ENCODE measurements around the gene GDF9. TPM values are rescaled to one million over a fixed set of nuclear protein-coding genes. Genes with fewer than 3 reads are reported as not detected.

GDF9 gene, protein sequence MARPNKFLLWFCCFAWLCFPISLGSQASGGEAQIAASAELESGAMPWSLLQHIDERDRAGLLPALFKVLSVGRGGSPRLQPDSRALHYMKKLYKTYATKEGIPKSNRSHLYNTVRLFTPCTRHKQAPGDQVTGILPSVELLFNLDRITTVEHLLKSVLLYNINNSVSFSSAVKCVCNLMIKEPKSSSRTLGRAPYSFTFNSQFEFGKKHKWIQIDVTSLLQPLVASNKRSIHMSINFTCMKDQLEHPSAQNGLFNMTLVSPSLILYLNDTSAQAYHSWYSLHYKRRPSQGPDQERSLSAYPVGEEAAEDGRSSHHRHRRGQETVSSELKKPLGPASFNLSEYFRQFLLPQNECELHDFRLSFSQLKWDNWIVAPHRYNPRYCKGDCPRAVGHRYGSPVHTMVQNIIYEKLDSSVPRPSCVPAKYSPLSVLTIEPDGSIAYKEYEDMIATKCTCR
- under 1 TPM in 3 of 4 donors, not detected in 1; 0.23 to 0.37 (median 0.31) TPM for total RNA-seq

DNA sequence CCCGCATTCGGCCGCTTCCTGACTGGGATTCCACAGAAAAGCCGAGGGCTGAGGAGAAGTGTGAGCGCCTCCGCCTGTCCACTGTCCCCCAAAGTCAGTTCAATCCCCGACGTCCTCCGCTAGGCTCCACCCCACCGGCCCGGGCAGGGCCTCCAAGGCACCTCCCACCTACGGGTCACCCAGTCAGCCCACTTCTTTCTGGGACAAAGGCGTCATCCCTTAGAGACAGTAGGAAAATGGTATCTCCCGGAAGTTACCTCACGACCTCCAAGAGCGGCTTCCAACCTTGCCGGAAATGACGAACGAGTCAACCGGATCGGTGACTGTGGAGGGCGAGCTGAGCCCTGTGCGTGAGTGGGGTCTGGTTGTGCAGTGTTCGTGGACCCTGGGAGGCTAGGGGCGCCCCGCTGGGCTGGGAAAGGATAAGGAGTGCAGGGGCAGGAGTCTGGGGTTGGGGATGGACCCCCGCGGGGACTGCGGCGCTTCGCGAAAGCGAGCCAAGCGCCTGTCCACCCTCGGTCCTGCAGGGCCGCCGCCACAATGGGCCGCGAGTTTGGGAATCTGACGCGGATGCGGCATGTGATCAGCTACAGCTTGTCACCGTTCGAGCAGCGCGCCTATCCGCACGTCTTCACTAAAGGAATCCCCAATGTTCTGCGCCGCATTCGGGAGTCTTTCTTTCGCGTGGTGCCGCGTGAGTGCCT lies at the start of gene GDF9, which contains the start of gene UQCRQ:
TSS of gene GDF9 (minus strand) at position 128 of the 704 bp plus-strand sequence. CDS start 1,936 bp downstream, outside the sequence.
TSS of gene UQCRQ (plus strand) at position 301 of the 704 bp plus-strand sequence. CDS start at position 541, 240 bp downstream.
- H3K4me1 ChIP-seq, result peaks cover 4 to 24% (median 11%) of the 10 kb centered on the region in 3 donors
- peak within 1 kb of the TSS; percentile 80 to 95 (median 92) for H3K27ac ChIP-seq
- peaks cover 0 to 37% of the 10 kb centered on the region in 2 donors for H3K36me3 ChIP-seq
- H3K4me3 ChIP-seq, result peak within 1 kb of the TSS; percentile 71 to 86
- H3K9me3 ChIP-seq, result no peaks in the 10 kb centered on the region
- H3K27me3 ChIP-seq, result no peaks in the 10 kb centered on the region
- ATAC-seq, result peak; percentile 100
- TF ChIP-seq POLR2AphosphoS5 (IDR thresholded peaks at IDR 0.05), result peak; percentile 91
- peak; percentile 74 to 89 for TF ChIP-seq POLR2A (IDR thresholded peaks at IDR 0.05)
- TF ChIP-seq EP300 (IDR thresholded peaks at IDR 0.05), result no peak
- peak in 3 of 4 experiments; percentile 15 to 41 (median 30) for TF ChIP-seq CTCF (IDR thresholded peaks at IDR 0.05)
- WGBS, 2 donors (ENCODE audit: low coverage in 1 of 2), result 2% methylated on average over 8 of the region's 55 CpGs; no CpG with 5 or more reads in 1 of the 2 donors

- H3K27ac ChIP-seq, result no peak overlapping the region
- ATAC-seq, result no peak
- no peaks in the 10 kb centered on the region for H3K27me3 ChIP-seq
- no peaks in the 10 kb centered on the region for H3K4me1 ChIP-seq
- no peak overlapping the region for H3K4me3 ChIP-seq
- H3K9me3 ChIP-seq, result no peaks in the 10 kb centered on the region
- TF ChIP-seq EP300 (IDR thresholded peaks at IDR 0.05), result no peak
- peaks cover 0 to 53% of the 10 kb centered on the region in 2 donors for H3K36me3 ChIP-seq
- WGBS, 2 donors (ENCODE audit: low coverage in 1 of 2), result 60 to 89% methylated on average over 1 to 3 of the region's 5 CpGs
Observed at GRCh38 chr5:132915681-132916080, 49.4 kb upstream of the GDF9 start.

DNA sequence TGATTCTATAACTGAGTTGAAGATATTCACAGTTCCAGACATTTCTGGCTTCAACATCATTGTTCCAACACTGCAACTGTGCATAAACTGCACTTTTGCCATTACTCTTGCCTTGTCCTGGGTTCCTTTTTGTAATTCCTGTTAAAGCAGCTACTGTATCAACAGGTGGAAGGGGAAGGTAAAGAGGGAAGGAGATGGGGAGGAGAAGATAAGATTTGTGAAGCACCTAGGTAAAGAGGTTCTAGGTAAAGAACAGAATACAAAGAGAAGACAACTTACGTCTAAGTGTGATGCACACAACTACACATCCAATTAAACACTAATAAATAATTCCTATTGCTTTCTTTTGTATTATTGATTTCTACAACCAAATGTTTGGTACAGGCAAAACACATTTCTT lies 43.4 kb upstream of the GDF9 start:
- peaks cover 0 to 35% of the 10 kb centered on the region in 2 donors for H3K36me3 ChIP-seq
- 69 to 79% methylated on average over 1 of the region's 1 CpG for WGBS, 2 donors (ENCODE audit: low coverage in 1 of 2)
- no peak for ATAC-seq

DNA sequence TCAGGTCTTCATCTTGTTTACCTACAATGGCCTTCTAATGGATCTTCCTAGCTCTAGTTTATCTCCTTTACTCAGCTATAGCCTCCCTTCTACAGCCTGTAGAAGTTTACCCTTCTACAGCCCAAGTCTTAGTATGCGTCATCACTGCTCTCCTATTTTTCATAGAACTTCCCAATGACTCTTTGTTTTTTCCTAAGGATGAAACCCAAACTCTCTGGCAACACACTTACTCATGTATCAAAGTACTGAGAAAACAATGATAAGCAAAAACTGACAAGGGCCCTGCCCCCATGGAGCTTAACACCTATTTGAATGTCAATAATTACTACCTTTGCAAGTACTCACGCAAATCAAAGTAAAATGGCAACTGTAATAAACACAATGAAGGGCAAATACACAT lies 40.9 kb upstream of the GDF9 start:
- WGBS, 2 donors (ENCODE audit: low coverage in 1 of 2), result 100% methylated on average over 1 to 2 of the region's 2 CpGs
- ATAC-seq, result no peak
- no peak overlapping the region for H3K27ac ChIP-seq
- H3K4me3 ChIP-seq, result no peak overlapping the region
- H3K27me3 ChIP-seq, result no peaks in the 10 kb centered on the region
- H3K9me3 ChIP-seq, result no peaks in the 10 kb centered on the region
- peaks cover 0 to 26% of the 10 kb centered on the region in 2 donors for H3K36me3 ChIP-seq
- H3K4me1 ChIP-seq, result peaks cover 0 to 8% (median 0%) of the 10 kb centered on the region in 3 donors
- TF ChIP-seq POLR2AphosphoS5 (IDR thresholded peaks at IDR 0.05), result no peak
- no peak for TF ChIP-seq CTCF (IDR thresholded peaks at IDR 0.05)
- no peak for TF ChIP-seq POLR2A (IDR thresholded peaks at IDR 0.05)

More for the DNA sequence above, 43.4 kb upstream of the GDF9 start:
- TF ChIP-seq EP300 (IDR thresholded peaks at IDR 0.05), result no peak
- no peak for TF ChIP-seq POLR2AphosphoS5 (IDR thresholded peaks at IDR 0.05)
- TF ChIP-seq CTCF (IDR thresholded peaks at IDR 0.05), result no peak
- no peak for TF ChIP-seq POLR2A (IDR thresholded peaks at IDR 0.05)
- no peaks in the 10 kb centered on the region for H3K9me3 ChIP-seq
- H3K27me3 ChIP-seq, result no peaks in the 10 kb centered on the region
- H3K4me3 ChIP-seq, result no peak overlapping the region
- no peak overlapping the region for H3K27ac ChIP-seq
- H3K4me1 ChIP-seq, result peaks cover 0 to 8% (median 0%) of the 10 kb centered on the region in 3 donors

DNA sequence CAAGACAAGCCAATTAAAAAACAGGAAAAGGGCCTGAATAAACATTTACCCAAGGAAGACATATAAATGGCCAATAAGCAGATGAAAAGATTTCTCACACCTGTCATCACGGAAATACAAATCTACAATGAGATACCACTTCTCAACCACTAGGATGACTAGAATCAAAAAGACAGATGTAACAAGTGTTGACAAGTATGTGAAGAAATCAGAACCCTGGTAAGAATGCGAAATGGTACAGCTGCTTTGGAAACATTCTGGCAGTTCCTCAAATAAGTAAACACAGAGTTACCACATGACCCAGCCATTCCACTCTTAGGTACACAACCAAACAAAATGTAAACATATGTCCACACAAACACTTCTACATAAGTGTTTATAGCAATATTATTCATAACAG lies 39.7 kb upstream of the GDF9 start:
- Histone ChIP-seq H3K4me1 (peaks cover 0 to 8% (median 0%) of the 10 kb centered on the region in 3 donors), H3K27me3 (no peaks in the 10 kb centered on the region), H3K27ac (no peak overlapping the region), H3K36me3 (peaks cover 0 to 25% of the 10 kb centered on the region in 2 donors), H3K9me3 (no peaks in the 10 kb centered on the region), H3K4me3 (no peak overlapping the region)
- WGBS, 2 donors (ENCODE audit: low coverage in 1 of 2), result 75 to 88% methylated on average over 1 to 2 of the region's 2 CpGs
- TF ChIP-seq CTCF (IDR thresholded peaks at IDR 0.05), result no peak
- TF ChIP-seq EP300 (IDR thresholded peaks at IDR 0.05), result no peak
- no peak for TF ChIP-seq POLR2AphosphoS5 (IDR thresholded peaks at IDR 0.05)
- TF ChIP-seq POLR2A (IDR thresholded peaks at IDR 0.05), result no peak
- ATAC-seq, result no peak
